Measurements from ENCODE around the gene ATF1. TPM values are rescaled to one million over a fixed set of nuclear protein-coding genes. Genes with fewer than 3 reads are reported as not detected.

ATF1 gene
- total and polyA plus RNA-seq, 10 of the 15 experiments (the other 5 are each of a cell fraction or from before 2014, with no cell fraction given): 15.4 to 92.0 (median 33.6) TPM

- Histone ChIP-seq H3K27me3 (replicated peaks in 1 of 2; ENCODE audit: control insufficient read depth in 2 of 2, insufficient read depth in 2 of 2, low read length in 1 of 2) (no peaks in the 10 kb centered on the region), H3K4me2 (ENCODE audit: control insufficient read depth, insufficient read depth) (no peak overlapping the region), H3K27ac (ENCODE audit: control insufficient read depth, insufficient read depth) (no peak overlapping the region), H4K20me1 (ENCODE audit: control insufficient read depth, insufficient read depth) (no peaks in the 10 kb centered on the region), H3K9ac (ENCODE audit: control insufficient read depth, insufficient read depth, low read length) (no peak overlapping the region), H3K79me2 (ENCODE audit: control insufficient read depth, insufficient read depth, low read length) (no peaks in the 10 kb centered on the region), H3K36me3 (ENCODE audit: control insufficient read depth in 2 of 2, insufficient read depth in 2 of 2, low read length in 1 of 2) (peaks cover 0 to 9% of the 10 kb centered on the region in 2 experiments; a peak in 2 of 4 replicates), H3K4me3 (no peak overlapping the region), H3K4me1 (ENCODE audit: control insufficient read depth, insufficient read depth, low read length) (no peaks in the 10 kb centered on the region), H2AFZ (ENCODE audit: control insufficient read depth, low read depth, low read length) (no peak overlapping the region), H3K9me3 (replicated peaks; ENCODE audit: control insufficient read depth, insufficient read depth, low read length) (no peaks in the 10 kb centered on the region)
- no peak for ATAC-seq
- TF ChIP-seq CBX5 (IDR thresholded peaks at IDR 0.05; ENCODE audit: low read depth): no peak
- no peak for TF ChIP-seq SMARCA5 (IDR thresholded peaks at IDR 0.05)
- TF ChIP-seq CREB1 (IDR thresholded peaks at IDR 0.05; ENCODE audit: low read depth): no peak
- no peak for TF ChIP-seq TARDBP (IDR thresholded peaks at IDR 0.05; ENCODE audit: borderline replicate concordance)
- no peak for TF ChIP-seq ZBTB33 (IDR thresholded peaks at IDR 0.05)
- no peak for TF ChIP-seq SUPT20H (IDR thresholded peaks at IDR 0.05; ENCODE audit: borderline replicate concordance, control insufficient read depth, low read depth, low read length)
- no peak for TF ChIP-seq CBX3 (IDR thresholded peaks at IDR 0.05; ENCODE audit: borderline replicate concordance, low read depth)
- TF ChIP-seq CBFB (IDR thresholded peaks at IDR 0.05; ENCODE audit: low read depth): no peak
- TF ChIP-seq BACH1 (IDR thresholded peaks at IDR 0.05; ENCODE audit: borderline replicate concordance): no peak
- no peak for TF ChIP-seq ZNF24 (IDR thresholded peaks at IDR 0.05)
- TF ChIP-seq MYC (IDR thresholded peaks at IDR 0.05; ENCODE audit: insufficient read depth, insufficient read length, insufficient replicate concordance, low read length, severe bottlenecking): no peak
- no peak for TF ChIP-seq EP300 (IDR thresholded peaks at IDR 0.05; ENCODE audit: borderline replicate concordance in 1 of 2, control insufficient read depth in 1 of 2, low read depth in 2 of 2, low read length in 2 of 2)
- TF ChIP-seq RELA (IDR thresholded peaks at IDR 0.05; ENCODE audit: borderline replicate concordance, partially characterized antibody): no peak
- TF ChIP-seq, protein P1, sequence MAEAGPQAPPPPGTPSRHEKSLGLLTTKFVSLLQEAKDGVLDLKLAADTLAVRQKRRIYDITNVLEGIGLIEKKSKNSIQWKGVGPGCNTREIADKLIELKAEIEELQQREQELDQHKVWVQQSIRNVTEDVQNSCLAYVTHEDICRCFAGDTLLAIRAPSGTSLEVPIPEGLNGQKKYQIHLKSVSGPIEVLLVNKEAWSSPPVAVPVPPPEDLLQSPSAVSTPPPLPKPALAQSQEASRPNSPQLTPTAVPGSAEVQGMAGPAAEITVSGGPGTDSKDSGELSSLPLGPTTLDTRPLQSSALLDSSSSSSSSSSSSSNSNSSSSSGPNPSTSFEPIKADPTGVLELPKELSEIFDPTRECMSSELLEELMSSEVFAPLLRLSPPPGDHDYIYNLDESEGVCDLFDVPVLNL (IDR thresholded peaks at IDR 0.05; ENCODE audit: low read depth, low read length): no peak
- 98% methylated on average over 5 of the region's 5 CpGs for WGBS (ENCODE audit: insufficient coverage, insufficient replicate concordance, low lambda C conversion rate, missing lambda C conversion rate)
- no peak for DNase-seq (ENCODE audit: low read depth, low spot score)
- ChIA-PET SMC1A (ENCODE audit: uncharacterized antibody, unreplicated experiment) (no interaction called here), POLR2A (interaction anchor here (0.7 to 0.8 kb wide), 2 partner anchors 9 to 90 kb away, joined by 4 to 5 read pairs; no protein-coding TSS in a partner anchor), RAD21 (ENCODE audit: unreplicated experiment) (no interaction called here), CTCF (interaction anchor here (1.0 kb wide), 1 partner anchor 568 kb away, joined by 3 read pairs; no protein-coding TSS in a partner anchor)
- no peak for FAIRE-seq
- in situ Hi-C loops (cut with MboI) (no loop called here), intact Hi-C loops (cut with micrococcal nuclease; ENCODE audit: unreplicated experiment) (no loop called here)
- BruUV-seq (replicated peaks): no TSS peak
Observed at GRCh38 chr12:50753232-50753769, 10.6 kb upstream of the ATF1 start.

Data from GM12878 (cell line).